Bone marrow (tissue), 2 donors: ENCODE measurements around the gene SRCIN1.

Experiments
- DNase-seq, 2 donors: peaks; one replicate each; lab custom pipeline; 2025; lab: John Stamatoyannopoulos, UW

SRCIN1 gene

DNA sequence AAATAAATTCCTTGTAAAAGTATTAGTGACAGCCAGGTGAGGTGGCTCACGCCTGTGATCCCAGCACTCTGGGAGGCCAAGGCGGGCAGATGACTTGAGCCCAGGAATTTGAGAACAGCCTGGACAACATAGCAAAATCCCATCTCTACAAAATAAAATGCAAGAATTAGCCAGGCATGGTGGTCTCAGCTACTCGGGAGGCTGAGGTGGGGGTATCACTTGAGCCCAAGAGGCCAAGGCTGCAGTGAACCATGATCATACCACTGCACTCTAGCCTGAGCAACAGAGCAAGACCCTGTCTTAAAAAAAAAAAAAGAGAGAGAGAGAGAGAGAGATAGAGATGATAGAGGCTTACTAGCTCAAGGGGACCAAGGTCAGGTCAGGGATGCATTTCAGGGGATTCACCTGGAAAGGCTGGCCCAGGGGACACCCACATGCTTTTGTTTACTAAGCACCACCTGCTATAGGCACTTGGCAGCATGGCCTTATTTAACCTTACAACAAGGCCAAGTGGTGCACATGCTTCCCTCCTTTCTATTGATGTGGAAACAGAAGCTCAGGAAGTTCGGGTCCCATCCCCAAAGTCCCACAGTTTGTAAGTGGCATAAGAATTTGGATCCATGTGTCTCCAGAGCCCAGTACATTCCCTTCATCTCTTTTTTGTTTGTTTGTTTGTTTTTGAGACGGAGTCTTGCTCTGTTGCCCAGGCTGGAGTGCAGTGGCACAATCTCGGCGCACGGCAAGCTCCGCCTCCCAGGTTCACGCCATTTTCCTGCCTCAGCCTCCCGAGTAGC is 12.4 kb upstream of the SRCIN1 start:
- DNase-seq, result no peak

DNA sequence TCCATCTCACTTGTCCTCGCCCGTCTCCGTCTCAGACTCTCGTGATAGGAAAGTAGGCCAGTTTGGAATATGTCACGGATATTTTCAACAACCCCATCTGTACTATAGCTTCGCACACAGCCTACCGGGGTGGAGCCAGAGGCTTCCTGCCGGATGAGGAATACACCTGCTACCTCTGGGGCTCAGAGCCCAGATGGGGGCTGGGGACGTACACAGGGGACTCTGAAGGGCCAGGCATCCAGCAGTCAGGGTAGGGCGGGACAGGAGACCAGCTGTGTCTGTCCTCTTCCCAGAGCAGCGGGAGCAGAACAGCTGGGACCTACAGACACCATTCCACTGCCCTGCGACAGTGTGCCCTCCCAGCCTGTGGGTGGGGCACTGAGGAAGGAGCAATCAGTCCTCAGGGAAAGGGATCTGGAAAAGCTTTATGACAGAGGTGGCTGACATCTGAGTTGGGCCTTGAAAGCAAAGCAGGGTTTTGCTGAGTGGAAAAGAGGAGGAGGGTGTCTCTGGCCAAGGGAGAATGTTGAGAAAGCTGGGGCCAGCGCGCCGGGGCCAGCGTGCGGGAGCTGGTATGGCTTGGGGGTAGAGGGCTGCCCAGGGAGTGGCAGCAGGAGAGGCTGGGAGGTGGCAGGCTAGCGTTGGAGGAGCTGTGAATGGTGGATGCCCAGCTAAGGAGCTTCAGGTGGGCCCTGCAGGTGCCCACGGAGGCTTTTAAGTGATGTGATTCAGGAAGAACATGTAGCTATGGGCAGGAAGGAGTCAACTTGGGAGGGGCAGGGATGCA is 11.5 kb upstream of the SRCIN1 start:
- no peak for DNase-seq

DNA sequence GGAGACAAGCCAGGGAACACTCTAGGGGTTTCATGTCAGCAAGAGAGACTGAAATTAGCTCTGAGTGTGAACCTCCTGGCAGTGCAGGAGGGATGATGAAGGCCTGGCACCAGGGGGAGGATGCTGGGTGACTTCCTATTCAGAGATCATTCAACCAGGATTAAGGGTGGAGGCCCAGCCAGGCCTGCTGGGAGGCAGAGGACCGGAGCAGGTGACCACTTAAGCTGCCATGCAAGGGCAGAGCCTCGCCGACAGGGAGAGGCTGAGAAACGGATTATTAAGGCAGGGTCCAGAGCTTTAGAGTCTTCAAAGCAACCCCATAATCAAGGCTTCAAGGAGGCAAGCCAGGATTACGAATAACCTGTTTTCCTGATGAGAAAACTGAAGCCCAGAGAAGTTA is 10.6 kb upstream of the SRCIN1 start:
- no peak for DNase-seq

DNA sequence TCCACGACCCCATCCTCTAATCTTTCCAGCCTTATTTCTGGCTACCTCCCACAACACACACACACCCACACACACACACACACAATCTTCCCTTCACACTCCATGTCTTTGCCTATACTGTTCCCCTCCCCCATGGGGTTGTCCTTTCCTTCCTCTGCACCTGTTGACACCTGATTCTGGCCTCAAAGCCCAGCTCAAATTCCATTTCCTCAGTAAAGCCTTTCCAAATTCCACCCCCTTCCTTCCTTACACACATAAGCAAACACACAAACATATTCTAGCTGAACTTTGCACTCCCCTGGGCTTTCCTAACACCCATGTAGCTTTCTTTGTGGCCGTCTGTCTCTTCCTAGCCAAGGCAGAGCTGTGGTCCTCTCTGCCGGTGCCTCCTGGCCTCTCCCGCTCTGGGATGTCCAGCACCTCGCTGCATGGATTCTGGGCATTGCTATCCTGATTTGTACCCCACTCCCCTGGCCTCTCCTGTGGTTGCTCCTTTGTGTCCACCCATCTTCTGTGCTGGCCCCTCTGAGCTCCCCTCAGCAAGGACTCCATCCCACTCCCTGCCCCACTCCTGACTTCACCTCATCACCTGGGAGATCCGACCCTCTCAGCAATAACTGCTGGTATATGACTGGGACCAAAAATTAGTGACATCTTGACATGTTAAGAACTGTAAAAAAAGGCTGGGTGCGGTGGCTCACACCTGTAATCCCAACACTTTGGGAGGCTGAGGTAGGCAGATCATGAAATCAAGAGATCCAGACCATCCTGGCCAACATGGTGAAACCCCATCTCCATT is 8.4 kb upstream of the SRCIN1 start:
- no peak for DNase-seq

DNA sequence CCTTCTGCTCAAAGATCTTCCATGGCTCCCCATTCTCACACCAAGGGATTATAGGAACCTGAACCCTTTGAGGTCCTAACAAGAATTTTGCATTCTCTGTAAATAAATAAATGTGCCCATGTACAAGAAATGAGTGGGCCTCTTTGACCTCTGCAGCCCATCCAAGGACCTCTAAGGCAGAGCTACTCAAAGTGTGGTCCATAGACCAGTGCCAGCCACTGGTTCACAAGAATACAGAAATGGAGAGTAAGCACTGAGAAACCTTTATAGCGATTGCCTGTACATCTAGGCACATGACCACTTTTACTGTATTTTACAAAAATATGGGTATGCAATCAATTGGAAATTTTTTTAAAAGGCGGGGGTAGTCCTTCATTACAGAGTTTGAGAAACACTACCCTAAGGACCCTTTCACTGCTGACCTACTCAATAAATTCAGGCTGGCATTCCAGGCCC is 7.8 kb upstream of the SRCIN1 start:
- DNase-seq, result no peak

DNA sequence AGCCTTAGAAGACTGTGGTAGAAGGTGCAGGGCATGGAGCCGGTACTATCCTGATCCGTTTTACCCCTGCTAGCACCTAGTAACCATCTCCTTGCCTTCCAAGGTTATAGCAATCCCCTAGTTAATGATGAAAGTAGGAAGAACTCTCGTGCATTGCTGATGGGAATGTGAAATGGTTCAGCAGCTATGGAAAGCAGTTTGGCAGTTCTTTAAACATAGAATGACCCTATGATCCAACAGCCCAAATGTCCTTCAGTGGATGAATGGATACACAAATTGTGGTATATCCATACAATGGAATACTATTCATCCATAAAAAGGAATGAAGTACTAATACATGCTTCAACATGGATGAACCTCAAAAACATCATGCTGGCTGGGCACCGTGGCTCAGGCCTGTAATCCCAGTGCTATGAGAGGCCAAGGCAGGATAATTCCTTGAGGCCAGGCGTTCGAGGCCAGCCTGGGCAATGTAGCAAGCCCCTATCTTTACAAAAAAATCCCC is 6.2 kb upstream of the SRCIN1 start:
- DNase-seq, result no peak

DNA sequence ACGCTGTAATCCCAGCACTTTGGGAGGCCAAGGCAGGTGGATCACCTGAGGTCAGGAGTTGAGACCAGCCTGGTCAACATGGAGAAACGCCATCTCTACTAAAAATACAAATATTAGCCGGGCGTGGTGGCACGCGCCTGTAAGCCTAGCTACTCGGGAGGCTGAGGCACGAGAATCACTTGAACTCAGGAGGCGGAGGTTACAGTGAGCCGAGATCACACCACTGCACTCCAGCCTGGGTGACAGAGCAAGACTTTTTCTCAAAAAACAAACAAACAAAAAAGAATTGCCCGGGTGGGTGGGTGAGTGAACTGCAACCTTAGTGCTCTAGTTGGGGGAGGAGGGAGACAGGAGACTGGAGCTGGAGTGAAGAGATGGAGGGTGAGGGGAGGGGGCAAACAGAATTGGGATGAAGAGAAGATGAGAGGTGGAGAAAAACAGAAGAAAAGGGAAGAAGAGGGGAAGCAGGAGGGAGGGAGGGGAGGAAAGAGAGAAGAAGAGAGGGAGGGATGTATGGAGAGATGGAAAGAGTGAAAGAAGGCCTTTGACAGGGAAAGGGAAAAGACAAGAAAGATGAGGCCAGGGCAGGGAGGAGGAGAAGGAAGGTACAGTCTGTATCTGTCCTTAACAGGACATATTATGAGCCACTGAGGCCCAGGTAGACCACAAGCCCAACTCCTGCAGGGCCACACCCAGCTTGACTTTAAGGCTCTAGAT is 5.5 kb upstream of the SRCIN1 start:
- no peak for DNase-seq

DNA sequence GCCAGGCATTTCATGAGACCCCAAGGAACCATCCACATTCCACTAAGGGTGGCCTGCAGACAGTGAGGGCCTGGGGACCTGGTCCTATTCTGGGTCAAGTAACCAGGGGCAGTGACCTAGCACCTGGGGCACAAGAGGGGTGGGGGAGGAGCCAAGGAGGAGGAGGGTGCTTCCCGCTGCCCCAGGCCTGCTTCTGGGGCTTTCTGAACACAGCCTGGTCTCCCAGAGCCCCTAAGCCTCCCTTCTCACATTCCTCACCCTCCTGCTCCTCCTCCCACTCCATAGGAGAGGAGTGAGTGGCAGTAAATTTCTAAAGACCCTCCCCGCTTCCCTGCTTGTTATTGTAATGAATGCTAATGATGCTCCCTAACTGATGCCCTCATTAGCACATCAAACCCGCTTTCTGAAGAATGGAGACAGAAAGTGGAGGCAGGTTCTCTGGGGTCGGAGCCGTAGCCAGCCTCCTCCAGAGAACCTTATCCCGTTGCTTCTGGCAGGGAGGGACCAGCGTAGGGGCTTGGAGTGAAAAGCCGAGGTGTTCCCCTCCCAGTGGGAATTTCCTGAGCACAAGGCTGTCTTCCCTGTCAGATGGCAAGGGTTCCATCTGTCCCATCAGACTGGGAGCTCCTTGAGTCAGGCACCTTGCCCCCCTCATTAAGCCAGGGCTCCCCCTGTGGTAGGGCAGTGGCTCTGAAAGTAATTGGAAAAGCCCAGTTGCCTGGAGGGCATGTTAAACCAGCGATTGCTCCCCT is 3.7 kb upstream of the SRCIN1 start:
- no peak for DNase-seq

DNA sequence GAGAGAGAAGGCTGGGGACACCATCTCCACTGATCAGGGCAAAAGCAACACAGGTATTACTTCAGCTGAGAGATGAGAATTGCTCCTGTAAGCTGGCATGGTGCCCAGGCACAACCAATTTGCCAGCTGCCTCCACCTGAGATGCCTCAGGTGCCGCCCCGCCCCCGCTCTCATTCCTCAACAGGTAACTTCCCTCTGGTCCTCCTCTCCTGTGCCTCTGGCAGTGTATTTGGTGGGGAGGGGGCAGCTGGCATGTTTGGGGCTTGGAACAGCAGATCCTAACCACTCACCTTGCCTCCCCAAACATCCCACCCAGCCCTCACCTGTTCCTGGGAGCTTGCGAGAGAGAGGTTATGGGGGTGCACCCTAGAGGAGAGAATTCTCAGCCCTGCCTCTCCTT is 2.9 kb upstream of the SRCIN1 start:
- DNase-seq, result no peak

DNA sequence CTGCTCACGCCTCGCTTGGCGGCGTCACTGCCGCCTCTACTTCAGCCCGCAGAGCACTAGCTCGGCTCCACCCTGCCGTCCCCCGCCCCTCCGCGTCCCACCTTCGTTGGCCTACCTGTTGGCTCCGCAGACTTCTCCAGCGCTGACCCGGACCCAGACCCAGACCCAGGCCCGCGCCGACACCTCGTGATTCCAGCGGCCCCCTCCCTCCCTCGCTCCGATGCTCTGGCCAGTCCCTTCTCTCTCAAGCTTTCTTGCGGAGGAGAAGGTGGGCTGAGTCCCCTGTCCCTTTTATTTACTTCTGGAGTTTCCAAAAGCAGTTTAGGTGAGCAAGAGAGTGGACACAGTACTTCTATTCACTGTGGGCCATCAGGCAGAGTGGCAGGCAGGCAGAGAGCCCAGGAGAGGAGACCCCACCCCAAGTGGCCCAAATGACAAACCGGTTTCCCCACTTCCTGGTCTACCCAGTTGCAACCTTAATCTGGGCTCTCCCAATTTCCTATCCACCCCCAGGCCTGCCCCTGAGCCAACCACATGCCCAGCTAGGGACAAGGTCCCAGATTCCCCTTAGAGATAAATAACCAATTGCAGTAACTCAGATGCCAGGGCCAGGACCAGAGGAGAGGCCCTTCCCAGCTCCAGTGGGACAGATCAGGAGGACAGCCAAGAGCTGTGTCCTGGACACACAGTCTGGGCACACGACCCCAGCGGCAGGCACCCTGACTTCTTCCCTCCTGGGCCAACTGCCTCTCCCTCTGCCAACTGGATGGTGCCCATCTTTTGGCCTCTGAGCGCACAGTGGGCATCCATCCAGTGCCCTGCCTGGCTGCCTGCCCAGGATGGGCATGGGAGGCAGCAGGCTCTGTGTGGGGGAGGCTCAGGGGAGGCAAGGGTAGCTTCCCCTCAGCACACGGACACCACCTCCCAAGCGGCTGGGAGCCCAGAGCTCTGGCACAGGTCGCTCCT is 1.2 kb upstream of the SRCIN1 start:
- DNase-seq, result no peak

DNA sequence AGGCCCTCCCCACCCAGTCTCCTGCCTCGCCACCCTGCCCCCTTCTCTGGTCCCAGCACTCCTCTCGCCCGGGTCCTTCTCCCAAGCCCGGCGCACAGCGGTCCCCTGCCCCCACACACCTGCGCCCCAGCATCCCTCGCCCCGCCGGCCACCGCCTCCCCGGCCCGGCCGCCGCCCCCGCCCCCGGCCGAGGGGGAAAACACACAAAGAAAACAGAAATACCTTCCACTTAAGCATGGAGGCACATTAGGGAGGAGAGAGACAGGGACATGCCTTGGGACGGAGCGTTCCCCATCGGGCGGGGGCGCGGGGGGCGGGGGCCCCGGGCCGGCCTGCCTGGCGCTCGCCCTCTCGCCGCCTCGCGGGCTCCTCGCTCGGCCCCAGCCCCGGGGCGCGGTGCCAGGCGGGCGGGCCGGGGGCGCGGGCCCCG is 326 bp downstream of the SRCIN1 start:
- DNase-seq, result no peak

DNA sequence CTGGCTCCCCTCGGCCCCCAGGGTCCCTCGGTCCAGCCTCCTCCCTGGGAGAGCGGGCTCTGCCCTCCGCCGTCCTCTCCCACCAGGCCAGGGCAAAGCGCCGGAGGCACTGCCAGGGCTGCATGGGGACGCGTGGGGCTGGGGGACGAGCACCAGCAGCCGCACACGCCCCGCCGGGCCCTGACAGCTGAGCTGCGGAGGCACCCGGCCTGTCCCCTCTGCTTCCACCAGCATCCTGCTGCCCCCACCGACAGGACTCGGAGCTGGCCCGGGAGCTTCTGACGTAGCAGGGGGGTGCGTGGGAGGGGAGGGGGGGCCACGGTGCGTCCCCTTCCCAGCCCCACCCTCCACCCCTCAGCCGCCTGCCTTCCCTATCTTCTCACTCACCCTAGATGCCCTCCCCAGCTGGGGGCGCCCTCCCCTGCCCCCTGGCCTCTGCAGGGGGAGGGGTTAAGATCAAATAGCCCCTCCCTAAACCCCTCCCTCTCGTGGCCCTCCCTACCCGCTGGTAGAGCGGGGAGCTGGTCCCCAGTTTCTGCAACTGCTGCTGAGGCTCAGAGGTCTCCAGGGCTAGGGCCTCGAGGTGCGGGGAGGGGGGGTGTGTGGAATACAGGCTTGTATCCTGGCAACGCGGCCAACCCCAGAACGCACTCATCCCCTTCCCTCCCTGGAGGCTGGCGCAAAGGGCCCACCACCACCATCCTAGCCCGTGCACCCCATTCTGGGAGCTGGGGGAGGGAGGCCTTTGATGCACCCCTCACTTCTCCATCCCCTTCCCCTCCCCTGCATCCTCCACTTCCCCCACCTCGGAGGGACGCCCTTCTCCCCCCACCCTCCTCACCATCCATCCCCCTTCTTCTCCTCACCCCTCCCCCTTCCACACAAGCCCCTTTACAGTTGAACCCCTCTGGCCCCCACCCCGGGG is 1.0 kb downstream of the SRCIN1 start:
- DNase-seq, result no peak

DNA sequence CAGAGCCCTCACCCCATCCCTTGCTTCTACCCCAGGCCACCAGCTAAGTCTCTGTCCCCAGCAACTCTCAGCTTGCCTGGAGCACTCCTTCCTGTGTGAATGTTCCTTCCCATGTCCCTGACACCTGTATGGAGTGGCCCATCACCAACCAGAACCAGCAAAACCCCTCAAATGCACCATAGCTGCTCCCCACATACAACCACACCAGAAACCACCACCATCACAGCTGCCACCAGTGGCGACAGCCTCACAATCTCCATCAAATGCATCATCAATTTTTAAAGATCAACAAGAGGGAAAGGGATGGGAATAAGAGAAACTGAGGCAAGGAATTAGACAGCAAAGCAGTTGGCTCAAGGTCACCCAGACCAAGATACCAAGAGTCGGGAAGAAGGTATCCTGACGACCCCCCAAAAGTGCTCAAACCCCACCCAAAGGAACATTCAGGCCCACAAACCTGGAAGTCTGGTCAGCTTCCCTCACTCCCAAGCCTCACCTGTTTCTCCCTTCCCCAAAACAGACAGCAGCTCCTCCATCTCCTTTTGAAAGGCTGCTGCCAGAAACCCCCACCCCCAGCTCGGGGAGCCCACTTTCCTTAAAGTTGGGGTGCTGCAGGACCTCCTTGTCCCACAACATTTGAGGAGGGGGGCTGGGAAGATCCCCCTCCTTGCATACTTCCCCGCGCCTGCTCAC is 1.8 kb downstream of the SRCIN1 start:
- no peak for DNase-seq

DNA sequence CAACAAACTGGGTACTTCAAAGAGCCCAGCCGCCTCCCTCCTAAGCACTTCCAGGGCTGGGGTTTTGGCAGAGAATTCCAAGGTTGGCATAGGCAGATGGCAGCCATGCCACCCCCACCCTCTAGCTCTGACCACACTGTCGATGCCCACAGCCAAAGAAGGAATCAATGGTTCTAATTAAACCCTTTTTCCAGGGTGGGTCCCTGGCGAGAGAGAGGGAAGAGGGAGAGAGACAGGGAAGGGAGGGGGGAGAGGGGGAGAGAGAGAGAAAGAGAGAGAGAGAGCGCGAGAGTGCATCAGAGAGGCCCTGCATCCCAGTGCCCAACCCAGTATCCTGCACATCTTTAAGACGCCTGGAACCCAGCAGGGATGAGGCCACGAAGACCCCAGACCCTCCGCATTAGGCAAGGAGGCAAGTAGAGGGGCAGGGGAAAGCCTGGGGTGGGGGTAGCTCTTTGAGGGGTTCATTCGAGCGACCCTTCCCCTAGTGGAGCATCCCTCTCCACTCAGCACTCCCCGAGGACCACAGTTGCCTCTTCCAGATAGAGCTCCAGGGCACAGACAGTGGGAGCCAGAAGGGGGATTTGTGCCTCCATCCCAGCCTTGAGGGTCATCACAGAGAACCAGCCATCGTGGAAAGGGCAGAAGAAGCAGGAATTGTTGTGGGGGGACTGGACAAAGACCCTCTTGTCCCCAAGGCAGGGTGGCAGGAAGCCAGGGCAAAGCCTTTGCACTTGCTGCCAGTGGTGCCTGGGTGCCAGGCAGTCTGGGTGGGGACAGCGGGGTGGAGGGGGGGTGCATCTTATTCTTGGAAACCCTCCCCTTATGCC is 2.6 kb downstream of the SRCIN1 start:
- DNase-seq, result no peak

DNA sequence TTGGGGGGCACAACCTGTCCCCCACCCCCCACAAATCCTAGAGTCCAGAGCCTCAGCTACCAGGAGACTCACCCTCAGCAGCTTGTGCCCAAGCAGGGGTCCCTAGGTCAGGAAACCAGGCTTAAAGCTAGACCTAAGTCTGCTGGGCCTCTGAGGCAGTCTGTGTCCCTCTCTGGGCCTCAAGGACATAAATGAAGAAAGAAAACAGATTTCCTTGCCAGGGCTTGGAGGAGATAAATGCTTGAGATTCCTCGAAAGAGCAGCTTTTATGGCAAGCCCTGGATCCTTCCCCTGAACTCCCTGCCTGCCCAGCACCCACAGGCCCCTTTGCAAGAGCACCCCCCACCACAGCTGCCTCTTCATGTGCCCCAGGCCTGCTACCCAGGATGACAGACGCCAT is 3.3 kb downstream of the SRCIN1 start:
- no peak for DNase-seq

DNA sequence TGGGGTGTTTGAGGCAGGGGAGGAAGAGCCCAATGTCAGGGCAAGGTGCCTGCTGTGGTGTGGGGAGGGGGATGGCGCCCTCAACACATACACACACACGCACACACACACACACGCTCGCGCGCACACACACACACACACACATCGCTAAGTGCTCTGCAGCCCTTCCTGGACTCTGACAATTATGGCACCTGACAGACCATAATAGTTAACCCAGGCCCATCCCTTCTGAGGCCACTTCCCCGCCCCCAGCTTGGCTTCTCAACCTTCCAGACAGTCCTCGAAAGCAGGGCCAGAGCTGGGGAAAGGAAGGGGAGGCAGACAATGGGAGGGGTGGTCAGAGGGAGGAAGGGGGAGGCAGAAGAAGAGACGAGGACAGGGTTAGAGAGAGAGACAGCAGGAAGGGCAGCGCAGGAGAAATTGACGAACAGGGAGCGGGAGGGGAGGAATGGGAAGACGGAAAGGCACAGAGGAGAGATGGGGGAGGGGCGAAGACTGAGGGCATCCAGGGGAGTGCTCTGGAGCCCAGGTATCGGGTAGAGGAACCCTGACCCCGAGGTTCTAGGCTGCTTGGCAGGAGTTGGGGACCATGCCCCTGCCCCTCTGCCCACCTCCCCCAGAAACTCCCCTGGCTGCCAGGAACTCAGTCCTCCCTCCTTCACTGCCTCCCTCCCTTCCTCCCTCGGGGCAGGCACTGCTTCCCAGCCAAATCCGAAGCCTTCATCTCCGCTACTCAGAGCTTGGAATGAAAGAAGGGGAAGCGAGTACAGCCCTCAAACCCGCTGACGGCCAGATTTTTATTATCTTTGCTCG is 4.0 kb downstream of the SRCIN1 start:
- no peak for DNase-seq
